Activated CD8-positive, alpha-beta memory T cell treated with anti-CD3 and anti-CD28 coated beads for 36 hours (primary cell): ENCODE measurements around the gene PREB. TPM values are rescaled to one million over a fixed set of nuclear protein-coding genes. Genes with fewer than 3 reads are reported as not detected.
"Not testable (repeated sequence)": the region's sequence is repeated elsewhere in the genome, so short reads cannot be mapped to it uniquely, and the experiment has no call there.

Experiments
- CTCF ChIA-PET: fragments of 350-600 bp; sonication (Branson Sonifier 250); formaldehyde crosslinking; loops from one replicate; lab custom pipeline; 2021; ENCODE audit warnings: antibody characterized with exemption; lab: Charles Lee
- POLR2A ChIA-PET: fragments of 350-600 bp; sonication (Branson Sonifier 250); formaldehyde crosslinking; loops from one replicate; lab custom pipeline; 2021; ENCODE audit warnings: antibody characterized with exemption; lab: Charles Lee
- total RNA-seq, 2 experiments: library from RNA; stranded (reverse); gene quantifications; one replicate each; pipeline ENCODE4 v1.2.3, GENCODE V29; 2021

The PREB gene
- total RNA-seq: 10 to 100 TPM; 72.0 to 77.0 TPM

DNA sequence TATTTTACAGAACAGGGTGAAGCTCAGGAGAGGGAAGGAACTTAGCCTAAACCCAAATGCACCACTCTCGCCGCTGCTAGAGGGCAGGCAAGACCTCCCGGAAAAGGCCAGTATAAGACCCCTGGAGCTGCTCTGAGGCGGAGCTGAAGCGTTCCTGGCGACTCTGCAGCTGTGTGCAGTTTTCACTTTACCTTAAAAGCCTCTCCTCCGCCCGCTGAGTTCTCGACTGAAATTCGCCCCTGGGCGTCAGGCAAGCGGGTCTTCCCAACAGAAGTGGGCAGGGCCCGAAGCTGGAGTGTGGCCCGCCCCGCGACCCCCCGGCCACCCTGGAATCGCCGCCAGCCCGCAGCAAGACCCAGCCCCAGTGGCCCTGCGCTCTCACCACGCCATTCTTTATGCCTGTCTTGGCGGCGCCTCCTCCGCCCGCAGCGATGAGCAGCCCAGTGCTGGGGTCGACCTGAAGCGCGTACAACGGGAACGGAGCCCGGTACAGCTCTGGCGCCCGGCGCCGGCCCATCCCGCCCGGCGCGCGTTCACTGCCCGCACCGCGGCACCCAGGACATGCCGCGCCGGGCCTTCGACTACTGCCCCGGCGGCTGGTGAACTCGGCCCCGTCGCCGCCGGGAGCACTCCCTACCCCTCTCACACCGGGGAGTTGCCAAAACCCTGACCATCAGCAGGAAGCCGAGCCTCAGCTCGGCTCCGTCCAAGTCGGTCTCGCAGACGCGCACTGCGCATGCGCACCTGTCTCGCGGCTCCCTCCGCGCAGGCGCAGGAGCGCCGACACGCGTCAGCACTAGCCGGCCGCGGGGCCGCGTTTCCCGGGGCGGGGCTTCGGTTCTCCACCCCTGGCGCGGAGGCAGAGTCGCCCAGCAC, at the start of gene PREB:
Gene PREB (minus strand): TSS at position 732 of the 876 bp plus-strand sequence. CDS start 215 bp downstream, at position 517.
- POLR2A ChIA-PET: interaction anchor here (0.7 to 2.5 kb wide), 4 partner anchors 11 to 84 kb away, joined by 3 to 11 read pairs (median 4); partner anchors contain the start of genes ABHD1, AGBL5 and SLC5A6
- CTCF ChIA-PET: interaction anchor here (0.6 to 3.6 kb wide), 10 partner anchors 8 to 205 kb away, joined by 3 to 21 read pairs (median 3); partner anchors contain the start of genes ABHD1, AGBL5, KHK and OST4

DNA sequence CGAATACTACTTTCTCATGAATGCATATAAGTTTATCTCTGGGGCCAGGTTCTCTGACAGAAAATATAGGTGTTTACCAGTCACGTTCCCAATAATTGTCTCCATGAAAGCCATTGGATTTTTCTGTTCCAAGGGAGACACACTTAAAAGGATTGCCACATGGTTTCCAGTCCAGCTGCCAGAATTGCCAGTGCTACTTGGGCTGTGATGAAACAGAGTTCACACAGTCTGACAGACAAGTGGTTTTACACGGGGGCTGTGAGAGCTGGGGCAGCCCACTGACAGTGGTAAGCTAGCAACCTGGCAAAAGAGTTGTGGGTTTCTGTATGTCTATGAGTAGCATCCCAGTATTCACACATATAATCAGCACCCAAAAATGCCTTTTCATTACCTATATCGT, 49.7 kb upstream of the PREB start:
- CTCF ChIA-PET: no interaction called here
- POLR2A ChIA-PET: no interaction called here

GRCh38 chr2:27182346-27182745, 47.9 kb upstream of the PREB start:
- POLR2A ChIA-PET: no interaction called here
- CTCF ChIA-PET: no interaction called here

DNA sequence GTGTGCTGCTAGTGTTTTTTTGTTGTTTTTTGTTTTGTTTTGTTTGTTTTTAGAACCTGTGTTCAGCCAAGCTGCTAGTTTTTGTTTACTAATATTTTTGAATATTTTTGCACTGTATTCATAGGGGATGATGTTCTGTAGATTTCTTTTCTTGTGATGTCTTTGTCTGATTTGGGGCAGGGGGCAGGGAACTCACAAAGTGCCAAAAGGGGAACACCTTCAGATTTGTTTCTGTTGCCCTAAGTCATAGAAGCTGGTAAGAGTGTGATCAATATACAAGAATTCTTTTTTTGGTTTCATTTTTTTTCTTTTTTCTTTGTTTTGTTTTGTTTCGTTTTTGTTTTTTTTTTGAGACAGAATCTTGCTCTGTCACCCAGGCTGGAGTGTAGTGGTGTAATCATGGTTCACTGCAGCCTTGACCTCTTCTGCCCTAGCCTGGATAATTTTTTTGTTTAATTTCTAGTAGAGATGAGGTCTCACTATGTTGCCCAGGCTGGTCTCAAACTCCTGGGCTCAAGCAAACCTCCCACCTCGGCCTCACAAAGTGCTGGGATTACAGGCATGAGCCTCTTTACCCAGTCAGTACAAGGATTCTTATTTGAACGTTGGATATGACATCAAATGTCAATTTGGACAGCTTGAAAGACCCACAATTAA, 45.0 kb upstream of the PREB start:
- ChIA-PET POLR2A (no interaction called here), CTCF (no interaction called here)

DNA sequence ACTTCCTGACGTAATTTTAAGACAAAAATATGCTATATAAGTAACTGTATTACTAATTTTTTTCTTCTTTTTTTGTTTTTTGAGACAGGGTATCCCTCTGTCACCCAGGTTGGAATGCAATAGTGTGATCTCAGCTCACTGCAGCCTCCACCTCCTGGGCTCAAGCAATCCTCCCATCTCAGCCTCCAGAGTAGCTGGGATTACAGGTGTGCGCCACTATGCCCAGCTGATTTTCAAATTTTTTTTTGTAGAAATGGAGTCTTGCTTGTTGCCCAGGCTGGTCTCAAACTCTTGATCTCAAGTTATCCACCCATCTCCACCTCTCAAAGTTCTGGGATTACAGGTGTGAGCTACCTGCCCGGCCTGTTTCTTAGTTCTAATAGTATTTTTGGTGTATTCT, 44.0 kb upstream of the PREB start:
- ChIA-PET CTCF (interaction anchor here (0.6 to 1.2 kb wide), 2 partner anchors 24 to 101 kb away, joined by 3 read pairs; no protein-coding TSS in a partner anchor), POLR2A (no interaction called here)

DNA sequence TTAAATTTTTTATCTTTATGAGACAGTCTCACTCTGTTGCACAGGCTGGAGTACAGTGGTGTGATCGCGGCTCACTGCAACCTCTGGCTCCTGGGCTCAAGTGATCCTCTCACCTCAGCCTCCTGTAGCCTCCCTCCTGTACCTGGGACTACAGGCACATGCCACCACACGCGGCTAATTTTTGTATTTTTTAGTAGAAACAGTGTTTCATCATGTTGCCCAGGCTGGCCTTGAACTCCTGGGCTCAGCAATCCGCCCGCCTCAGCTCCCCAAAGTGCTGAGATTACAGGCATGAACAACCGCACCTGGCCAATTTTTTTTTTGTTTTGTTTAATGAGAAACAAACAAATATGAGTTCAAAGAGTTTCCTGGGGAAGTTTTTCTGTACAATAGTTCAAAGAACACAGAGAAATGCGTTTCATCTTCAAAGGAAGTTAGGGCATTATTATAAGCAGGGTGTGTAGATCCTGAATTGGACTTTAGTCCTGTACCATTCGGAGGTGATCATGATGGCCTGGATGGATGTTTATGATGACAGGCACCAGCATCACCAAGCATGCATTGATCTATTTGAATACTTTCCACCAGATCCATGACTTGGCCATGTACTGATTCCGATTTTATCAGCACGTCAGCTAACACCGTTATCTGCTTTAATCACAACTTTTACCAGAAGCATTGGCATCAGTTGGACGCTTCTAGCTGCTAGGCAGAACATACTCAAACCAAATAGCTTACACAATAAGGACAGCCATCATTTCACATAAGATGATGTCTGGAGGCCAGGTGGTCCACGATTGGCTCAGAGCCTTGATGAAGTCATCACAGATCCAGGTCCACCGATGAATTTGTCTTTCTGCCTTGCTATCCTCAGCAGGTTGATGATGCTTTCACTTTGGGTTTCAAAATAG, 43.3 kb upstream of the PREB start:
- ChIA-PET CTCF (interaction anchor here (0.6 to 1.2 kb wide), 2 partner anchors 24 to 102 kb away, joined by 3 read pairs; no protein-coding TSS in a partner anchor), POLR2A (no interaction called here)

- CTCF ChIA-PET, POLR2A ChIA-PET: not testable (repeated sequence)
Observed at GRCh38 chr2:27175781-27176180, 41.3 kb upstream of the PREB start.

DNA sequence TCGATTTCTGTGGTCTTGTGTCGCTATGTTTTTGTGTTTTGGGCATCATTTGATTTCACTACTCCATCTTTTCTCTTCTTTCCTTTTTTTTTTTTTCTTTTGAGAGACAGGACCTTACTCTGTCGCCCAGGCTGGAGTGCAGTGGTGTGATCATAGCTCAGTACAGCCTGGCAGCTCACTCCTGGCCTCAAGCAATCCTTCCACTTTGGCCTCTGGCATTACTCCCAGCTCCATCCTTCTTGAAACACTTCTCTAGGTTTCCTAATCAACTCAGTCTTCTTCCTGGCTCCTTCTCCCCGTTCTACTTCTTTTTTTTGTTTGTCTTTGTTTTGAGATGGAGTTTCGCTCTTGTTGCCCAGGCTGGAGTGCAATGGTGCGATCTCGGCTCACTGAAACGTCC, 40.9 kb upstream of the PREB start:
- ChIA-PET POLR2A (no interaction called here), CTCF (no interaction called here)

- CTCF ChIA-PET: no interaction called here
Observed at GRCh38 chr2:27174638-27175037, 40.2 kb upstream of the PREB start.

DNA sequence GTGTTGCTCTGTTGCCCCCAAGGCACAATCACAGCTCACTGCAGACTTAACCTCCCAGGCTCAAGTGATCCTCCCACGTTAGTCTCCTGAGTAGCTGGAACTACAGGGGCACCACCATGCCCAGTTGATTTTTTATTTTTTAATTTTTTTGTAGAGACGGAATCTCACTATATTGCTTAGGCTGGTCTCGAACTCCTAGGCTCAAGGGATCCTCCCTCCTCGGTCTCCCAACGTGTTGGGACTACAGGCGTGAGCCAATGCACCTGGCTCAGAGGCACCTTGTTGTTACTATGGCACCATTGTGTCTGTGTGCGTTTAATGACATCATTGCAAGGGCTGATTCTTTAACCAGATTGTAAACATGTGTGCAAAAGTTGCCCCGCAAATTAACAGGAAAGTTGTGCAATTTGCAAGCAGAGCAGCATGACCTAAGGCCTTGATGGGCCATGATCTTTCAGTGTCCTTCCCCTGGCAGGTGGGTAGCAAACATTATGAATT, 37.0 kb upstream of the PREB start:
- CTCF ChIA-PET: interaction anchor here (0.7 to 1.3 kb wide), 2 partner anchors 20 to 95 kb away, joined by 5 read pairs; no protein-coding TSS in a partner anchor
- POLR2A ChIA-PET: interaction anchor here (0.6 to 0.7 kb wide), 2 partner anchors 47 to 63 kb away, joined by 3 to 4 read pairs; no protein-coding TSS in a partner anchor

More at GRCh38 chr2:27174638-27175037, 40.2 kb upstream of the PREB start:
- POLR2A ChIA-PET: no interaction called here

DNA sequence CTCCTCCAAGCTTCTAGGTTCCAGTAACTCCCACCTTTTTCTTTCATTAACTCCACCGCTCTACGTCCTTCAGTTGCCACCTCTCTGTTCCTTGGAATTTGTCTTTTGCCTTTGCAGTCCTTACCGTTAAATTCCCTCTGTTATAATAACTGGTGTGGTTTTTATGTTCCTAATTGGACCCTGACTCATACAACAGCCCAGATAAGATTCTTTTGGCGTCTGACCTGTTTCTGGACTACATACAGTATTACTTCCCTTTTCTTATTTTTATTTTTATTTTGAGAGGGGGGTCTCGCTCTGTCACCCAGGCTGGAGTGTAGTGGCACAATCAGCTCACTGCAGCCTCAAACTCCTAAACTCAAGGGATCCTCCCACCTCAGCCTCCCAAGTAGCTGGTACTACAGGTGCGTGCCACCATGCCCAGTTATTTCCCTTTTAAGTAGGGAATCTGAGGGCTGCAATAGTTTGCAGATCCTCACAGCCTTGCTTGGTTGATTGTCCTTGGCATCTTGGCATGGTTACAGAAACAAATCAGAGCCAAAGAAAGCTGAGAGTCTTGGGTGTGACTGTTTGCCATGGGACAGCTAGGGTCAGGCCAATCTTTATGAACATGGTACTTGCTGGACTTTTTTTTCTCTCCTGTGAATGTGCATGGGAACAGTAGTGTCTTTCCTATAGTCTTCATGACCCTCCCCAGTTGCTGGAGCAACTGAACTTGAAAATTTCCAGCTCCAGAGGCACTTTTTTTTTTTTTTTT, 36.3 kb upstream of the PREB start:
- CTCF ChIA-PET: interaction anchor here (0.7 to 1.3 kb wide), 7 partner anchors 19 to 248 kb away, joined by 3 to 5 read pairs (median 4); no protein-coding TSS in a partner anchor
- POLR2A ChIA-PET: interaction anchor here (0.6 kb wide), 1 partner anchor 62 kb away, joined by 4 read pairs; no protein-coding TSS in a partner anchor

GRCh38 chr2:27164960-27165763, 30.7 kb upstream of the PREB start:
- ChIA-PET POLR2A (no interaction called here), CTCF (interaction anchor here (0.6 kb wide), 1 partner anchor 87 kb away, joined by 4 read pairs; no protein-coding TSS in a partner anchor)

DNA sequence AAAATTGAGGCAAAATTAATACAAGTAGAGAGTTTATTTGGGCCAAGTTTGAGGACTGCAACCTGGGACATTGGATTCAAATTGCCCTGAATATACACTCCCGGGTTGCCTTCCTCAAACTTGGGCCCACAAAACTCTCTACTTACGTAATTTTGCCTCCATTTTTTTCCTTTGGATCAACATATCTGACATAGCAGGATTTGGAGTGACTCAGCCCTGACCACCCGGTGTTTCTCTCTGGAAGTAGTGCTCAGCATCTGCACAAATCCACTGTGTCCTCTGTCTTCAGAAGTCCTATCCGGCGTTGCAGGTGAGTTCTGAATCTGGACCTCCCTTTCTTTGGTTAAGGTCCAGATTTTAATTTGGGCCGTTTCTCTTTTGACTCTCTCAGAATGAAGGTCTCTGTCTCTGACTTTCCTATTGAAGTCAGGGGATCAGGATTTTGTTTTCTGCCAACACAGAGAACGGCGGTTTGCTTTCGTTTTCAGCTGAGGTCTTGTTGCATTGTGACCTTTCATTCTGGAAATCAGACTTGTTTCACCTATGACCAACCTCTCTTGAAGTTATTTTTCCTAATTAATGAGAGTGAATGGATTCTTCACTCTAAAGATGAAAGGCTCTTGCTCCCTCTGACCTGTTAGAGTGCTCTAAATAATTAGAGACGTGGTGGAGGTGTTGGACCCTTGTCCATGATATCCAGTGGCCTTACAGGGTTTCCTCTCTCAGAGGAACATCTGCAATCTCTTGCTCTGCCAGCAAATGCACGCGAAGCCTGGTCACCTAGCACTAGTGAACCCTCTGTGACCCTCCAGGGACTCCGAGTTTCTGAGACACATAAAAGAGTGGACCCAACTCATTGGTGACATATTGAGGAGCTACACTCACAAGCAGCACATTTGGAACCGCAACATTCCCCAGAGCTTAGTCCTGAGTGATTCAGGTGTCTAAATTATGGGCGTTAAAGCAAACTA, 28.0 kb upstream of the PREB start:
- POLR2A ChIA-PET: interaction anchor here (0.5 to 0.6 kb wide), 2 partner anchors 35 to 204 kb away, joined by 3 to 4 read pairs; no protein-coding TSS in a partner anchor
- CTCF ChIA-PET: no interaction called here

DNA sequence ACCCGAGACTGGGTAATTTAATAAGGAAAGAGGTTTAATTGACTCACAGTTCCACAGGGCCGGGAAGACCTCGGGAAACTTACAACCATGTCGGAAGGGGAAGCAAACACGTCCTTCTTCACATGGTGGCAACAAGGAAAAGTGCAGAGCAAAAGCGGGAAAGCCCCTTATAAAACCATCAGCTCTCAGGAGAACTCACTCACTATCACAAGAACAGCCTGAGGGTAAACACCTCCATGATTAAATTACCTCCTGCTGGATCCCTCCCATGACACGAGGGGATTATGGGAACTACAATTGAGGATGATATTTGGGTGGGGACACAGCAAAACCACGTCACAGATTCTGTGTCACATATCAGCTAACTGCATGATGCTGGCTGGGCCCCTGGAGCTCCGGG, 25.8 kb upstream of the PREB start:
- ChIA-PET POLR2A (interaction anchor here (0.6 kb wide), 1 partner anchor 51 kb away, joined by 4 read pairs; no protein-coding TSS in a partner anchor), CTCF (interaction anchor here (0.6 to 1.7 kb wide), 3 partner anchors 9 to 1251 kb away, joined by 3 read pairs; no protein-coding TSS in a partner anchor)

- POLR2A ChIA-PET: interaction anchor here (0.5 kb wide), 1 partner anchor 62 kb away, joined by 3 read pairs; no protein-coding TSS in a partner anchor
- CTCF ChIA-PET: interaction anchor here (1.3 to 1.7 kb wide), 2 partner anchors 10 to 74 kb away, joined by 3 read pairs; no protein-coding TSS in a partner anchor
Observed at GRCh38 chr2:27159271-27159670, 24.8 kb upstream of the PREB start.
